DND-41 (cell line): Measurements from ENCODE around the gene CYP27B1.
A peak's percentile ranks its signal among the peaks of the same experiment; 100 is the strongest.

Experiments used
- ATAC-seq: fragments of 200-7000 bp; cut with Tn5 transposase; 3 replicates; pipeline ENCODE4 v1.9.1; 2021; ENCODE audit warnings: low read depth; ENCODE audit not compliant: insufficient read depth
- DNase-seq: peaks from one replicate; pipeline ENCODE4 v3.0.0-alpha.2; 2020
- H2AFZ ChIP-seq: 2 replicates; pipeline ENCODE4 v1.6.0; 2012; ENCODE audit warnings: low read depth, low read length
- H3K27ac ChIP-seq: 2 replicates; pipeline ENCODE4 v1.5.1; 2012; ENCODE audit warnings: low read length, inconsistent platforms
- H3K27me3 ChIP-seq: fragments of 200-600 bp; sonication (generic); 2 replicates; pipeline ENCODE4 v1.6.0; 2012; ENCODE audit warnings: low read length, mild to moderate bottlenecking, inconsistent platforms; ENCODE audit not compliant: insufficient read depth, poor library complexity
- H3K36me3 ChIP-seq: 2 replicates; pipeline ENCODE4 v1.5.1; 2012; ENCODE audit warnings: low read length, inconsistent platforms; ENCODE audit not compliant: insufficient read depth
- H3K4me1 ChIP-seq: 2 replicates; pipeline ENCODE4 v1.5.1; 2012; ENCODE audit warnings: mild to moderate bottlenecking, low read length; ENCODE audit not compliant: insufficient read depth
- H3K4me2 ChIP-seq: 2 replicates; pipeline ENCODE4 v1.6.0; 2012; ENCODE audit warnings: mild to moderate bottlenecking, moderate library complexity, low read length, inconsistent platforms; ENCODE audit not compliant: insufficient read depth
- H3K4me3 ChIP-seq, 2 experiments: fragments of 200-600 bp in 1 of 2; shearing (Covaris generic) in 1 of 2; 2 replicates each; pipeline ENCODE4 v1.5.1; 2012 to 2016; ENCODE audit warnings: inconsistent platforms in 2 of 2, low read length in 2 of 2, mild to moderate bottlenecking in 2 of 2, low read depth in 1 of 2, moderate library complexity in 1 of 2
- H3K79me2 ChIP-seq: 2 replicates; pipeline ENCODE4 v1.6.0; 2012; ENCODE audit warnings: low read length, inconsistent platforms; ENCODE audit not compliant: insufficient read depth
- H3K9ac ChIP-seq: 2 replicates; pipeline ENCODE4 v1.6.0; 2012; ENCODE audit warnings: low read depth, mild to moderate bottlenecking, inconsistent platforms, low read length, moderate library complexity
- H3K9me3 ChIP-seq: 2 replicates; pipeline ENCODE4 v1.5.1; 2012; ENCODE audit warnings: low read length, moderate library complexity, mild to moderate bottlenecking, inconsistent platforms; ENCODE audit not compliant: insufficient read depth, severe bottlenecking
- H4K20me1 ChIP-seq: 2 replicates; pipeline ENCODE4 v1.6.0; 2012; ENCODE audit warnings: low read length; ENCODE audit not compliant: insufficient read depth
- CTCF ChIP-seq: IDR thresholded peaks from 2 replicates; pipeline ENCODE4 v1.5.1; 2012; ENCODE audit warnings: borderline replicate concordance, low read length, moderate library complexity, mild to moderate bottlenecking; ENCODE audit not compliant: poor library complexity, severe bottlenecking; ENCODE audit errors: extremely low read depth
- EZH2 ChIP-seq: IDR thresholded peaks from 3 replicates; pipeline ENCODE4 v1.6.1; 2012; ENCODE audit warnings: borderline replicate concordance, low read depth, mild to moderate bottlenecking, moderate library complexity, low read length, inconsistent platforms; ENCODE audit not compliant: severe bottlenecking

The CYP27B1 gene

DNA sequence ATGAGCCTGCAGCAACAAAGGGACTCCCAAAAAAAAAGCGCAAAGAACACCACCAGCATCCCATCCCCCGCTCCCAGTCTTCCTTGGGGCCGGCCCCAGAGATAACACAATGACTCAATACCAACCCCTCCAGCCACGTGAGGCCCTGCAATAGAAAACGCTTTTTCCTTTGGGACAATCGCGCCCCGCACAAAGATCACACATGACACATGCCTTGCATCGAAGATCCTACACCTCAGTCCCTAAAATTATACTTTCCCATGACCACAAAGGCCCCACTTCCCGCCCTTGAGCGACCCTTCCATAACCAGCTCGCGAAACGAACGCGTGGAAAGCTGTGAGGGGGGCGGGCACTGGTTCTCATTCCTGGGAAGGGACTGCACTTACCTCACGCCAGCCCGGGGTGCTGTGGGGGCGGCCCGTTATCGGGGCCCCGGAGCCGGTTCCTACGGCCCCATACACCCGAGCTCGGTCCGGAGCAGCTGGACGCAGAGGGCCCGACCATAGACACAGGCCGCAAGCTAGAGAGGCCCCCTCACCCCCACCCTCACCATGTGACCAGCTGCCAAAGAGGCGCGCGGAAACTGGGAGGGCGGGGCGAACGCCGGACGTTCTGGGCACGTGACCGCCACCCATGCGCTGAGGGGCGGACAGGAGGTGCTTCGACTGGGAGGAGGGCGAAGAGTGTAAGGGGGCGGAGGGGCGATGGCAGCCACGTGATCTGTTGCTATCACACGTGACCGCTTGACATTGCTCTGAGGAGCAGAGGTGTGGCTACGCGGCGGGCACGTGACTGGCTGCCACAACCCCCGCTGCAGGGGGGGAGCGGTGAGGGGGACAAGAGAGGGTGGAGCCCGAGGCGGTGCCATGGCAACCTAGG lies 14.8 kb downstream of the CYP27B1 start, which contains the start of gene CDK4:
Gene CDK4 (minus strand): TSS at position 523 of the 880 bp plus-strand sequence. CDS start 593 bp downstream, outside the sequence.
- H3K36me3 ChIP-seq, result peaks cover 51% of the 10 kb centered on the region

GRCh38 chr12:57751432-57751787 lies 15.5 kb downstream of the CYP27B1 start:
- Histone ChIP-seq H3K27me3 (no peaks in the 10 kb centered on the region), H2AFZ (peak overlapping the region; percentile 89), H3K4me2 (peak overlapping the region; percentile 93), H3K27ac (peak overlapping the region; percentile 94), H3K79me2 (peaks cover 45% of the 10 kb centered on the region), H3K4me3 (peak overlapping the region; percentile 73 to 85), H3K4me1 (peaks cover 52% of the 10 kb centered on the region), H3K9me3 (no peaks in the 10 kb centered on the region), H4K20me1 (peaks cover 20% of the 10 kb centered on the region), H3K9ac (peak overlapping the region; percentile 99), H3K36me3 (peaks cover 50% of the 10 kb centered on the region)
- TF ChIP-seq EZH2 (no peak), CTCF (no peak)
- ATAC-seq, result no peak
- no peak for DNase-seq

More for the DNA sequence above, 14.8 kb downstream of the CYP27B1 start, which contains the start of gene CDK4:
- peak; percentile 77 for ATAC-seq
- H3K27ac ChIP-seq, result peak within 1 kb of the TSS; percentile 94
- peak within 1 kb of the TSS; percentile 73 to 85 for H3K4me3 ChIP-seq
- no peaks in the 10 kb centered on the region for H3K9me3 ChIP-seq
- DNase-seq, result peak; percentile 100
- TF ChIP-seq EZH2 (no peak), CTCF (no peak)
- peak within 1 kb of the TSS; percentile 93 for H3K4me2 ChIP-seq
- peaks cover 56% of the 10 kb centered on the region for H3K4me1 ChIP-seq
- no peaks in the 10 kb centered on the region for H3K27me3 ChIP-seq
- peaks cover 26% of the 10 kb centered on the region for H4K20me1 ChIP-seq
- H3K9ac ChIP-seq, result peak within 1 kb of the TSS; percentile 99
- H3K79me2 ChIP-seq, result peaks cover 52% of the 10 kb centered on the region
- H2AFZ ChIP-seq, result peak within 1 kb of the TSS; percentile 89

- TF ChIP-seq EZH2 (no peak), CTCF (no peak)
- H3K4me2 ChIP-seq, result peak overlapping the region; percentile 93
- no peaks in the 10 kb centered on the region for H3K27me3 ChIP-seq
- H3K27ac ChIP-seq, result peak overlapping the region; percentile 94
- peak overlapping the region; percentile 73 to 85; a peak in 3 of 4 replicates for H3K4me3 ChIP-seq
- no peak overlapping the region for H2AFZ ChIP-seq
- DNase-seq, result no peak
- ATAC-seq, result no peak
- H4K20me1 ChIP-seq, result peaks cover 18% of the 10 kb centered on the region
- H3K79me2 ChIP-seq, result peaks cover 39% of the 10 kb centered on the region
- H3K9ac ChIP-seq, result peak overlapping the region; percentile 99
- H3K36me3 ChIP-seq, result peaks cover 51% of the 10 kb centered on the region
- H3K9me3 ChIP-seq, result no peaks in the 10 kb centered on the region
- peaks cover 52% of the 10 kb centered on the region for H3K4me1 ChIP-seq
Measured at GRCh38 chr12:57750561-57751431, 16.1 kb downstream of the CYP27B1 start.
